ENCODE data around the gene NGF. TPM values are rescaled to one million over a fixed set of nuclear protein-coding genes. Genes with fewer than 3 reads are reported as not detected.
"Not testable (repeated sequence)": the region's sequence is repeated elsewhere in the genome, so short reads cannot be mapped to it uniquely, and the experiment has no call there.

NGF gene
- total RNA-seq (2021) (0.39 and 0.47 TPM in 2 replicates), Bru-seq, nascent RNA (percentile 32 among the genes with signal in this experiment), BruChase-seq, experiment 1, labeled RNA remaining after a 2-hour chase (percentile 33 among the genes with signal in this experiment), BruChase-seq, experiment 2, labeled RNA remaining after a 6-hour chase (percentile 23 among the genes with signal in this experiment)
- long read RNA-seq, partial matches to known transcripts = 1 of 2 reads
- long read RNA-seq, other reads (novel, unspliced or antisense) = 0 of 2 reads

- Histone ChIP-seq H3K27ac (ENCODE audit: low read depth, low read length, poor library complexity, severe bottlenecking) (no peak within 1 kb of the TSS), H3K9me3 (ENCODE audit: low read depth, low read length, poor library complexity, severe bottlenecking) (no peaks in the 10 kb centered on the region), H3K27me3 (replicated peaks; ENCODE audit: insufficient read depth, low read depth, low read length, poor library complexity) (peaks cover 16% of the 10 kb centered on the region), H3K4me3 (ENCODE audit: low read depth, low read length, poor library complexity, severe bottlenecking) (peak within 1 kb of the TSS; percentile 42), H3K36me3 (ENCODE audit: insufficient read depth, low read length, poor library complexity, severe bottlenecking) (no peaks in the 10 kb centered on the region), H3K4me1 (ENCODE audit: insufficient read depth, low read length, poor library complexity, severe bottlenecking) (peaks cover 5% of the 10 kb centered on the region)
- BruUV-seq (replicated peaks) = no TSS peak
- peak; percentile 74 for DNase-seq (ENCODE audit: low spot score)
- intact Hi-C loops (cut with micrococcal nuclease; ENCODE audit: unreplicated experiment) = loop anchor here (10.0 kb wide), 1 partner anchor 173 kb away; no protein-coding TSS in a partner anchor
- ChIA-PET CTCF (interaction anchor here (1.4 kb wide), 1 partner anchor 62 kb away, joined by 4 read pairs; no protein-coding TSS in a partner anchor), POLR2A (ENCODE audit: low non-redundant PET) (no interaction called here)
- TF ChIP-seq CTCF (conservative IDR thresholded peaks at IDR 0.05; ENCODE audit: low read depth, low read length) (0 out of 2 replicates have a peak, but pooled peaks have one; percentile 10), EZH2 (IDR thresholded peaks at IDR 0.05; ENCODE audit: borderline replicate concordance, low read depth, low read length, poor library complexity, severe bottlenecking) (no peak)
Measured at GRCh38 chr1:115337633-115338456, at the start of gene NGF. Gene NGF (minus strand): TSS chr1:115338249. CDS start chr1:115286795, 51,454 bp downstream.

- DNase-seq (ENCODE audit: low spot score); H3K4me3 ChIP-seq (ENCODE audit: low read depth, low read length, poor library complexity, severe bottlenecking); BruUV-seq (replicated peaks); H3K4me1 ChIP-seq (ENCODE audit: insufficient read depth, low read length, poor library complexity, severe bottlenecking); POLR2A ChIA-PET (ENCODE audit: low non-redundant PET); H3K27me3 ChIP-seq (replicated peaks; ENCODE audit: insufficient read depth, low read depth, low read length, poor library complexity); CTCF ChIA-PET; H3K36me3 ChIP-seq (ENCODE audit: insufficient read depth, low read length, poor library complexity, severe bottlenecking); H3K27ac ChIP-seq (ENCODE audit: low read depth, low read length, poor library complexity, severe bottlenecking); H3K9me3 ChIP-seq (ENCODE audit: low read depth, low read length, poor library complexity, severe bottlenecking); intact Hi-C loops (cut with micrococcal nuclease; ENCODE audit: unreplicated experiment): not testable (repeated sequence)
Measured at GRCh38 chr1:115383455-115383854, 45.4 kb upstream of the NGF start.

GRCh38 chr1:115379943-115380342, 41.9 kb upstream of the NGF start:
- Histone ChIP-seq H3K36me3 (ENCODE audit: insufficient read depth, low read length, poor library complexity, severe bottlenecking) (no peaks in the 10 kb centered on the region), H3K4me1 (ENCODE audit: insufficient read depth, low read length, poor library complexity, severe bottlenecking) (no peaks in the 10 kb centered on the region), H3K4me3 (ENCODE audit: low read depth, low read length, poor library complexity, severe bottlenecking) (no peak overlapping the region), H3K9me3 (ENCODE audit: low read depth, low read length, poor library complexity, severe bottlenecking) (no peaks in the 10 kb centered on the region), H3K27ac (ENCODE audit: low read depth, low read length, poor library complexity, severe bottlenecking) (no peak overlapping the region), H3K27me3 (replicated peaks; ENCODE audit: insufficient read depth, low read depth, low read length, poor library complexity) (peaks cover 11% of the 10 kb centered on the region)
- no TSS peak for BruUV-seq (replicated peaks)
- TF ChIP-seq EZH2 (IDR thresholded peaks at IDR 0.05; ENCODE audit: borderline replicate concordance, low read depth, low read length, poor library complexity, severe bottlenecking) (no peak), CTCF (conservative IDR thresholded peaks at IDR 0.05; ENCODE audit: low read depth, low read length) (no peak)
- DNase-seq (ENCODE audit: low spot score) = no peak
- POLR2A ChIA-PET (ENCODE audit: low non-redundant PET) = no interaction called here
- CTCF ChIA-PET = no interaction called here
- intact Hi-C loops (cut with micrococcal nuclease; ENCODE audit: unreplicated experiment) = no loop called here

Measured in A673 (cell line).